ENCODE measurements around the gene MCTP1.

Gene MCTP1

GRCh38 chr5:95284572-95285408, at the start of gene MCTP1:
MCTP1 (minus strand) TSS chr5:95285094.
- DNase-seq (ENCODE audit: low read depth): no peak

- DNase-seq (ENCODE audit: low read depth): no peak
Measured at GRCh38 chr5:95332158-95332557, 47.3 kb upstream of the MCTP1 start.

- DNase-seq (ENCODE audit: low read depth): no peak
Measured at GRCh38 chr5:95331358-95331757, 46.5 kb upstream of the MCTP1 start.

- DNase-seq (ENCODE audit: low read depth): no peak
Measured at GRCh38 chr5:95327211-95327610, 42.3 kb upstream of the MCTP1 start.

GRCh38 chr5:95317687-95318086, 32.8 kb upstream of the MCTP1 start:
- no peak for DNase-seq (ENCODE audit: low read depth)

- DNase-seq (ENCODE audit: low read depth): no peak
Measured at GRCh38 chr5:95317085-95317484, 32.2 kb upstream of the MCTP1 start.

GRCh38 chr5:95304711-95305110, 19.8 kb upstream of the MCTP1 start:
- DNase-seq (ENCODE audit: low read depth): no peak

- DNase-seq (ENCODE audit: low read depth): no peak
Measured at GRCh38 chr5:95298651-95299050, 13.8 kb upstream of the MCTP1 start.

- DNase-seq (ENCODE audit: low read depth): no peak
Measured at GRCh38 chr5:95296291-95296690, 11.4 kb upstream of the MCTP1 start.

GRCh38 chr5:95285409-95285755, 488 bp upstream of the MCTP1 start:
- no peak for DNase-seq (ENCODE audit: low read depth)

GRCh38 chr5:95283761-95284571, 928 bp downstream of the MCTP1 start:
- DNase-seq (ENCODE audit: low read depth): no peak

- DNase-seq (ENCODE audit: low read depth): no peak
Measured at GRCh38 chr5:95283022-95283615, 1.8 kb downstream of the MCTP1 start.

- no peak for DNase-seq (ENCODE audit: low read depth)
Measured at GRCh38 chr5:95281226-95281625, 3.7 kb downstream of the MCTP1 start.

GRCh38 chr5:95280401-95281095, 4.3 kb downstream of the MCTP1 start:
- no peak for DNase-seq (ENCODE audit: low read depth)

GRCh38 chr5:95274011-95274410, 10.9 kb downstream of the MCTP1 start:
- DNase-seq (ENCODE audit: low read depth): no peak

- no peak for DNase-seq (ENCODE audit: low read depth)
Measured at GRCh38 chr5:95272316-95272929, 12.5 kb downstream of the MCTP1 start.

- DNase-seq (ENCODE audit: low read depth): no peak
Measured at GRCh38 chr5:95262933-95263660, 21.8 kb downstream of the MCTP1 start.

- peak; percentile 4 for DNase-seq (ENCODE audit: low read depth)
Measured at GRCh38 chr5:95261437-95262175, 23.3 kb downstream of the MCTP1 start.

GRCh38 chr5:95256991-95257390, 27.9 kb downstream of the MCTP1 start:
- DNase-seq (ENCODE audit: low read depth): no peak

GRCh38 chr5:95256446-95256845, 28.4 kb downstream of the MCTP1 start:
- no peak for DNase-seq (ENCODE audit: low read depth)
